Measurements from ENCODE around the gene SPEF2.

- TF ChIP-seq CTCF (optimal IDR thresholded peaks at IDR 0.05 in 1 of 3, IDR thresholded peaks at IDR 0.05 in 1 of 3, conservative IDR thresholded peaks at IDR 0.05 in 1 of 3; ENCODE audit: extremely low read depth in 1 of 3, insufficient read depth in 2 of 3, low read length in 3 of 3) (no peak), EZH2 (IDR thresholded peaks at IDR 0.05; ENCODE audit: low read length) (no peak)
Observed at GRCh38 chr5:35789732-35790456, 172.2 kb downstream of the SPEF2 start.
